Measurements from ENCODE around the gene TTC34.

Gene TTC34

GRCh38 chr1:2590233-2591141 lies 211.0 kb downstream of the TTC34 start:
- DNase-seq (ENCODE audit: low spot score) = no peak

GRCh38 chr1:2589431-2590232 lies 211.9 kb downstream of the TTC34 start:
- DNase-seq (ENCODE audit: low spot score) = no peak

- no peak for DNase-seq (ENCODE audit: low spot score)
These were observed 212.6 kb downstream of the TTC34 start for GRCh38 chr1:2588661-2589430.

GRCh38 chr1:2587860-2588571 lies 213.5 kb downstream of the TTC34 start:
- no peak for DNase-seq (ENCODE audit: low spot score)

- DNase-seq (ENCODE audit: low spot score) = peak; percentile 66
These were observed 214.2 kb downstream of the TTC34 start for GRCh38 chr1:2587071-2587859.

GRCh38 chr1:2586154-2587070 lies 215.1 kb downstream of the TTC34 start, which contains the start of gene PRXL2B:
Gene PRXL2B, plus strand, starts transcription at chr1:2586777. Its CDS starts 109 bp downstream, at chr1:2586886.
- DNase-seq (ENCODE audit: low spot score) = peak; percentile 100

Data from AG20443 (cell line).